ENCODE data around the gene FANCF.
"Not testable (repeated sequence)": the region's sequence is repeated elsewhere in the genome, so short reads cannot be mapped to it uniquely, and the experiment has no call there.

The FANCF gene, protein sequence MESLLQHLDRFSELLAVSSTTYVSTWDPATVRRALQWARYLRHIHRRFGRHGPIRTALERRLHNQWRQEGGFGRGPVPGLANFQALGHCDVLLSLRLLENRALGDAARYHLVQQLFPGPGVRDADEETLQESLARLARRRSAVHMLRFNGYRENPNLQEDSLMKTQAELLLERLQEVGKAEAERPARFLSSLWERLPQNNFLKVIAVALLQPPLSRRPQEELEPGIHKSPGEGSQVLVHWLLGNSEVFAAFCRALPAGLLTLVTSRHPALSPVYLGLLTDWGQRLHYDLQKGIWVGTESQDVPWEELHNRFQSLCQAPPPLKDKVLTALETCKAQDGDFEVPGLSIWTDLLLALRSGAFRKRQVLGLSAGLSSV

DNA sequence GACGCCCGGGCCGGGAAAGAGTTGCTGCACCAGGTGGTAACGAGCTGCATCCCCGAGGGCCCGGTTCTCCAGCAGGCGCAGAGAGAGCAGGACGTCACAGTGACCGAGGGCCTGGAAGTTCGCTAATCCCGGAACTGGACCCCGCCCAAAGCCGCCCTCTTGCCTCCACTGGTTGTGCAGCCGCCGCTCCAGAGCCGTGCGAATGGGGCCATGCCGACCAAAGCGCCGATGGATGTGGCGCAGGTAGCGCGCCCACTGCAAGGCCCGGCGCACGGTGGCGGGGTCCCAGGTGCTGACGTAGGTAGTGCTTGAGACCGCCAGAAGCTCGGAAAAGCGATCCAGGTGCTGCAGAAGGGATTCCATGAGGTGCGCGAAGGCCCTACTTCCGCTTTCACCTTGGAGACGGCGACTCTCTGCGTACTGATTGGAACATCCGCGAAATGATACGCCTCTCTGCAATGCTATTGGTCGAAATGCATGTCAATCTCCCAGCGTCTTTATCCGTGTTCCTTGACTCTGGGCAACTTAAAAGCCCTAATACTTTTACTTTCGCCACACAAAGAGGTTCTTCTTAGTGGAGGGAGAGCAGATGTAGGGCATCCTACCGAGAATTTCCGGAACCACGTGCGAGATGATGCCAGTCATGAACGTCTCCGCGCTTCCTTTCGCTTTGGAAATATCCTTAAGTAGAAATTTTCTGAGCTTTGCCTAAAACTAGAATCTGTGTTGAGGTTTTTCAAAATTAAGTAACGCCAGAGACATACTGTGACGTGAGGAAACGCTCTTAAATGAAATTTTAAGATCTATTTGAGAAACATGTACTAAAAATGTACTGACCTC, at the start of gene FANCF:
Gene FANCF, minus strand, starts transcription at position 376 of the 840 bp plus-strand sequence. Its CDS starts 13 bp downstream, at position 363.
- DNase-seq = peak; percentile 78 to 98 (median 93)
- intact Hi-C loops (cut with DNase I) = no loop called here

DNA sequence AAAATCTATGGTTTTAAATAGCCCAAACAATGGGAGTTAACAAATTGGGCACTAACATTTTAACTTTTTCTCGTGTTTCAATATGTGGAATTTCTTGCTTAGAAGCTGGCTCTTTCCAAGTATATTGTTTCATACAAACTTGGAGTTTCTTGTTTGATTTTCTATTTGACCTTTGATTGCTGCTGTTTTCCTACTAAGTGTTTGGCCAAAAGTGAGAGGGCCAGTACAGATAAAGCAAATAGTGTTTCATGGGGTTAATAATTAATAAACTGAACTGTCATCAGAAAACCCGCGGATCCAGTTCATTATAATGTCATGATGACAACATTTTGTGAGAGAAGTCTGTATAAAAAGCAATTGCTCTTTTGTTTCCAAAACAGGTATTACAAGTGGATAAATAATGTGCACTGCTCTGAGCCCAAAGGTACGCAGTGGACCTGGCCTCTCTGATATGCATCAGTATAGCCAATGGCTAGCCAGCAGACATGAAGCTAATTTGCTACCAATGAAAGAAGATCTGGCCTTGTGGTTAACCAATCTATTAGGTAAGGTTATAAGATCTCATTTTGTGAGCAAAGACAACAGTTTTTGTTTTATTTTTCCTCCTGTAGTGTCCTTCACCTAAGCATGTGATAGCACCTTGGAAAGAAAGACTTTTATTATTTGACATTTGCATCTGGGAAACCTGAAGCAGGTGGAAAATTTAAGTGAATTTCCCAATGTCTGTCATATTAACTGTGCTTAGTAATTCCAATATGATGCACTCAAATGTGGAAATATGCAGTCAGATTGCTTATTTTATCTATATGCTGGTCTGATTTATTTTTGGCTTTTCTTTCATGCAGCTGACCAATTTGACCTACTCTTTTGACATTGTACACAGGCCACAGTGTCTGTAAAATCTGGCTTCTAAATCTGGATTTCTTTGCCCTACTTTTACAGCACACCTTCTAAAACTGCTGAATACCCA, 49.1 kb upstream of the FANCF start:
- intact Hi-C loops (cut with DNase I) = loop anchor here (5.0 kb wide), 1 partner anchor 108 kb away; no protein-coding TSS in a partner anchor

DNA sequence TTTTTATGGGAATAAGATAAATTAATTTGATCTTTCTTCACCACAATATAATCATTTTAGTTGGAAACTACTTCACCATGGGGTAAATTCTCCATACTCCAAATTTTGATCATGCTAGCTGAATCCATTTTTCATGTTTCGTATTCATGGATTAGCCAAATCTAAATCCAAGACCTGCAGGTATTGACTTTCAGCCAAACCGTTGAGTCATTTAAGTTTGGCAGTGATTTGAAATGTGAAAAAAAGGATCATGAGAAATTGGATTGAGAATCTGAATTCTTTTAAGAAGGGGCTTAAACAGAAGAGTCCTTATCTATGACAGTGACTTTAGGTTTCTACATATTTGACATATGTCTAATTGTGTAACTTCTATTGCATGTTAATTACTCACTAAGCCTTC, 46.1 kb upstream of the FANCF start:
- DNase-seq = no peak
- intact Hi-C loops (cut with DNase I) = loop anchor here (5.0 kb wide), 1 partner anchor 111 kb away; no protein-coding TSS in a partner anchor

More for the DNA sequence above, 49.1 kb upstream of the FANCF start:
- no peak for DNase-seq

DNA sequence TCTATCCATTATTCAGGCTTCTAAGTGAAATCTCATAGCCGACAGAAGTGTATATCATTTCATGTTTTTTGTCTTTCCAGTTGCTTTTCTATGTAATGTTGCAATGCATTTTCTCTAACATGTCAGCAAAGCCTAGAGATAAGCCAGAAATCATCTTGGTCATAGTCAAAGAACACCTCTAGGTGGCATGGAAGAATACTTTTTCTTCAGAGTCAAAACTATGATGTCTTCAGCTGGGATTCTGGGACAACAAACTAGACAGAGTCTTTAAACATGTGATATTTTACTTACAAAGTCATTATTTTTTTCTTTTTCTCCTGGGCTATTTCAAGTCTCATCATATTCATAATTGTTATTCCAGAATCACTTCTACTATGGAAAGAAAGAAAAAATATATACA, 45.2 kb upstream of the FANCF start:
- DNase-seq = peak in 1 of 42 donors; percentile 38
- intact Hi-C loops (cut with DNase I) = loop anchor here (5.0 kb wide), 1 partner anchor 111 kb away; no protein-coding TSS in a partner anchor

DNA sequence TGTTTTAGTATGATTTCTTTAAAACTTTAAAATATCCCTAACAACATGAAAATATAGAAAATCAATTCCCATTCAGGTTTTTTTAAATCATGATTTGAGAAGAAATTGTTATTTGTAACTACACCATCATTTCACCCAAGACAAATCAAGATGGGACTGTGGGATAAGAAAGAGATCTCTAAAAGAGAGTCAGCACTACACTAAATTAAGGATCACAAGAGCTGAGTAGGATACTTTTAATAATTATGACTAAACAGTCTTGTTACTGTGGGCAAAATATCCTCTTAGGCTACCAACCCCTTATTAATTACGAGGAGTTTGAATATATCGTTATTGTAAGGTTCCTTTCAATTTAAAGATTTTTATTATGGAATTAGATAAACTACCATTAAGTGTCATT, 43.7 kb upstream of the FANCF start:
- intact Hi-C loops (cut with DNase I) = no loop called here
- no peak for DNase-seq

DNA sequence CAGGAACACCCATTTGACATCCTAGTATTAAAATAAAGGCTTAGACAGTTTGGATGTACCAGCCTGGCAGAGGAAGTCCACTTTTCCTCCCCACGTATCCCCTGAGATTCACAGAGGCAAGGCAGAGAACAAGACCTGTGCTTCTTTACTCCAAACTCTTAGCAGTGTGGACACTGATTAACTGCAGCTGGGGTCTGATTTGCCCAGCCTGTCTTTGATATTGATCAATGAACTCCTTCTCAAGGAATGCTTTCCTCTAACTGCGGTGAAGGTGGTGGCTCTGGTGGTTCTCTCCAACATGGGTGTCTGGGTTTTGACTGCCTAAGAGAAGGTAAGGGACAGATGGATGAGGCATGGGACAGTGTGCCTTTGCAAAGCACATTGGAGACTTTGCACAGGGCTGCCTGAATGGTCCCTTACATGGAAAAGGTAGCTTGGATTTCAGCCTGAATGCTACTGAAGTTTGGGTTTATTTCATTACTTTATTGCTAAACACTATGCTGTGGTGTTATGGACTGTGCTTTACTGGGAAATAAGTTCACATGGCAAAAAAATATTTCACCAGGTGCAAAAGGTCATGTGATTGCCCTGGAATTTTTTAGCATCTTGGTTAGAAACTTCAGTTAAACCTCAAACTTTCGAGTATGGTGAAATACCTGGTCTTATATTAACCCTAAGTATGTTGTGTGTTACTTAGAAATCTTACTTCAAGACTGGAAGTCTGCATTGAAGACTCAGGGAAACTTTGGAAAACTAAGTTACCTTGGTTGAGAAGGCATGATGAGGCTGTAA, 42.6 kb upstream of the FANCF start:
- intact Hi-C loops (cut with DNase I) = no loop called here
- no peak for DNase-seq

DNA sequence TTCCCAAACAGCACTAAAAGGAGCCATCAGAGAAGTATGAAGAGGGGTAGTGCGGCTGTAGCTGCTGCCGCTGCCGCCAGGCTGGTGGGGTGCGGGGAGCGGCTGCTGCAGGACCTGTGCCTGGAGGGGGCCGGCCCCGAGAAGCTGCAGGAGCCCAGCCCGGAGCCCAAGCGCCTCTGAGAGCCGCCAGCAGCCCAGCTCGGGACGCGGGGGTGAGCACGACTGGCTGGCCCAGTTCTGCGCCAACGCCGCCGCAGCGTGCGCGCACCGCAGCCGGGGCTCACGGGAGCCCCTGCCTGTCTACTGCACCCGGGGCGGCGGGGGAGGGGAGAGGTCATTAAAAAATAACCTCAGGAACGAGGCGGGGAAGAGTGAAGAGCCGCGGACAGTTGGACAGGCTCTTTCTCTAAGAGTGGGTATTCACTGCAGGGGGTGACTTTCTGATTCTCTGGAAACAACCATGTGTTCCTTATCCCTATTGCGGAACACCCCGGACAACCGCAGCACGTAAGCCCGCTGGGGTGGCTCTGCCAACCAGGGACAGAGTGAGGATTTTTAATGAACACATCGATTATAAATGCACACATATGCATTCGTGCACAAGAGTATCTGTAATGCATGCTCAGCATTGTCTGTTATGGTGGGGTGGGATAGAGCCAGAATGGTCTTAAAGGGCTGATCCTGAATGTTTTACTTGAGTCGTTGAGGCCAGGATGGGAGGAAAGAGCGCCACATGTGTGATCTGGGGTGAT, 41.2 kb upstream of the FANCF start:
- intact Hi-C loops (cut with DNase I) = no loop called here
- peak in 41 of 42 donors; percentile 21 to 78 (median 59) for DNase-seq

DNA sequence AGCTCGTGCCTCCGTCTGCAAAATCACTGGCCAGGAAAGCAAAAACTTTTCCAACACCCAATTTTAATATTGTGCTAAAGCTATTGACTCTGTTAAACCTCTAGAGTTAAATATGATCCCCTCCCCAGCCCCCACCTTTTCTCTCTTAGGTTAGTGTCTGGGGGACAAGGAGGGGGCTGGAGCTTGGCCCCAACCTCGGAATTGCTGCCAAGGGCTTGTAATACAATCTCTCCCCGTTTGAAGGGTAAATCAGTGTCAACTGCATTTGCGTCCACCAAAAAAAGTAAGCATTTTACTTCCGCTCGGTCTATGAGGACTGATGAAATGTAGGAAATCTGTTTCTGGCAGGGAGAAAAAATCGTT, 40.7 kb upstream of the FANCF start, which contains the start of gene GAS2:
Gene GAS2, plus strand, starts transcription at position 287 of the 363 bp plus-strand sequence. CDS start 8,259 bp downstream, outside the sequence.
- intact Hi-C loops (cut with DNase I) = no loop called here
- peak in 3 of 42 donors; percentile 8 to 15 (median 15) for DNase-seq

DNA sequence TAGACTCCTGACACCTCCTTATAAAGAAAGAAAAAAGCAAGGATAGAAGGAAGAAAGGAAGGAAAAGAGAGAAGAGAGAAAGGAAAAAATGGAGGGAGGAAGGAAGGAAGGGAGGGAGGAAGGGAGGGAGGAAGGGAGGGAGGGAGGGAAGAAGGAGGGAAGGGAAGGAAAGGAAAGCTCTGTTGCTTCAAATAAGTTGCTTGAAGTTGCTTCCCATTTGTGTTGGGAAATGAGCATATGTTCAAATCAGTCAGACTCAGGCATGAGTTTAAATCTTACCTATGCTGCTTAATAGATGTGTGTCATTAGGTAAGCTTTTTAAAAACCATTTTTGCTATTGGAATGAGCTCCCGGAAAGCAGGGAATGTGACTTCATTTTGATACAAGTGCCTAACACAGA, 34.2 kb upstream of the FANCF start:
- intact Hi-C loops (cut with DNase I) = no loop called here
- DNase-seq = no peak

DNA sequence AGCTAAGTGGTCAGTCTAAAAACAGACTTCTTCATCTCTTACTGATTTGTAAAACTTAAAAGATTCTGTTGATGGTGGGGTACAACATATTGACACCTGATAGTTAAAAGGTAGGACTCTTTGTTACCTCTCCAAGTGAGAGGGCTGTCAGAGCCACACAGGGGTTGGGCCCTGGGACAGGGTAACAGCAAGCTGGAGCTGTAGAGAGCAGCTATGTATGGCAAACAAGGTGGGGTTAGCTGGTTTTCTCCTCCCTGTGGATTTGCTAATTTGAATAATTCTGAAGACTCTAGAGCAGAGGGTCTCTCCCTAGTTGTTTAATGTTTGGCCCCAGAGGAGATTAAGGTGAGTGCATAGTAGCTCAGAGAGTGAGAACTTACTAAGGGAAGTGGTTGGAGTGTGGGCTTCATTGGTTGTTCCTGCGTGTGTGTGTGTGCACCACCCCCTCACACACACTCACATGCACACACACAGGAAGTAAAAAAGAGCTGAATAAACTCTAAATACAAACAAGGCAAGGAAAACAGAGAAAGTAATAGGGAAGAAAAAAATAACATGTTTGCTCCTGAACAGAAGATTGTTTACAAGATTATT, 31.6 kb upstream of the FANCF start:
- intact Hi-C loops (cut with DNase I) = no loop called here
- DNase-seq = no peak

DNA sequence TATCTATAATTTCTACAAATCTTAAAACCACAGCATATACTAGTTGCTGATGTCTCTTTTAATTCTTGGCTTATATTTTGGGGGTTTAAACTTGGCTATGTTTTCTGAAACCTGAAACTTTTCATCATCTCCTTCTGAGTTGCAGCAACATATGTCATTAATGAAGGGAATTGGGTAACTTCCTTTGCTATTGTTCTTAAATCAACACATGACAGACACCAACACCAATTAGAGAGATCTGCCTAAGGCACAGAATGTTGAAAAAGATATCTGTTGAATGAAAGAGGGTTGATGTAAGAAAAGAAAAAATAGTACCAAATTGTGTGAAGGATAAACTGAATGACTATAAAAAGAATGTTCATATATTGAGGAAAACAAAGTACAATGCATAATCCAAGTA, 30.5 kb upstream of the FANCF start:
- no peak for DNase-seq
- intact Hi-C loops (cut with DNase I) = no loop called here

DNA sequence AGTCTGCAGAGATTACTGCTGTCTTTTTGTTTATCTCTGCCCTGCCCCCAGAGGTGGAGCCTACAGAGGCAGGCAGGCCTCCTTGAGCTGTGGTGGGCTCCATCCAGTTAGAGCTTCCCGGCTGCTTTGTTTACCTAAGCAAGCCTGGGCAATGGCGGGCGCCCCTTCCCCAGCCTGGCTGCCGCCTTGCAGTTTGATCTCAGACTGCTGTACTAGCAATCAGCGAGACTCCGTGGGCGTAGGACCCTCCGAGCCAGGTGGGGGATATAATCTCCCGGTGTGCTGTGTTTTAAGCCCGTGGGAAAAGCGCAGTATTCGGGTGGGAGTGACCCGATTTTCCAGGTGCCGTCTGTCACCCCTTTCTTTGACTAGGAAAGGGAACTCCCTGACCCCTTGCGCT, 26.7 kb upstream of the FANCF start:
- intact Hi-C loops (cut with DNase I) = not testable (repeated sequence)

DNA sequence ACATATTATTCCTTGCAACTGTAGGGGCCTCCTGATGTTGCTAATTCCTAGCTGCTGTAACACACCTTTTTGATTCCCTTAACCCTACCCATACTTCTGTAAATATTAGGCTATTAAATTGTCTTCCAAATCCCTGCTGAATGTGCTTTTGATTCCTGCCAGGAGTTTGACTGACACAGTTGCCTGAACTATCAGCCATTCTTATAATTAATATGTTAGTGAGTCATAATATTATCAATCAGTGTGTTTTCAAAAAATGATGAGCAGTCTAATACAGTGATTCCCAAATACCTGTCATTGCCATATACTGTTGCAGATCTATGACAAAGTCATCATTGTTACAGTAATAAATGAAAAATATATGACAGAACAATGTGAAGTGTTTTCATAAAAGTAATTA, 15.9 kb upstream of the FANCF start:
- intact Hi-C loops (cut with DNase I) = no loop called here

More for the DNA sequence above, 26.7 kb upstream of the FANCF start:
- not testable (repeated sequence) for DNase-seq

DNA sequence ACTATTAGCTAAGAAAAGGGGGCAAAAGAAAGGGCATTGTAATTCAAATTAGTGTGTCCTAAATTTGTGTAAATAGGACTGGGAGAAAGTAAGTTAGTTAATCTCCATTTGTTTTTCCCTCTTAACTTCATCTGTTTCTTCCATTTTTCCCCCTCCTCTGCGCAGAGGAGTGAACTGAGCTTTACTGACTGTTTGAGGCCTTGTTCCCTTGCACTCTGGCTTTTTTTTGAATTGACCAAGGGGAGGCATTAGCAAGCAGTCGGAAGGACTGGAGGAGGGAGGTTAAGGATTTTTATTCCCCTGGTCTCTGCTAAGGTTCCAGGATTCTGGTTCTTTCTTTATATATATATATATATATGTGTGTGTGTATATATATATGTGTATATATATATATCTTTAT, 15.2 kb upstream of the FANCF start:
- intact Hi-C loops (cut with DNase I) = no loop called here
- no peak for DNase-seq

More for the DNA sequence above, 15.9 kb upstream of the FANCF start:
- no peak for DNase-seq

DNA sequence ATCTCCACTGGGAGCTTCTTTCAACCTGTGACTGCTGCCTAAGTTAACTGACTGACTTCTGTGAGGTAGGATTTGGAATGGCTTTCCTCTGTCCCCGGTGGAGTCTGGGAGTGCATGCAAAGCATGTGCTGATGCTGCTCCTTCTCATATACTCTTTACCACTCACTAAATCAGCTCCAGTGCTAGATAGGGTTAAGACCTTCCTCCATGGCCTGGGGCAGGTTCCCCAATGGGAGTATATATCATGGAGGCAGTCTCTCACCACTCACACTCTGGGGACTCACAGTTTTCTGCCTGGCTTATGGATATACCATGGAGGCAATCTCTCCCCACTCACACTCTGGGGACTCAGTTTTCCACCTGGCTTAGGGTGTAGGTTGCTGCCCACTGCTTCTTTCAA, 10.1 kb upstream of the FANCF start:
- DNase-seq = no peak
- intact Hi-C loops (cut with DNase I) = no loop called here

DNA sequence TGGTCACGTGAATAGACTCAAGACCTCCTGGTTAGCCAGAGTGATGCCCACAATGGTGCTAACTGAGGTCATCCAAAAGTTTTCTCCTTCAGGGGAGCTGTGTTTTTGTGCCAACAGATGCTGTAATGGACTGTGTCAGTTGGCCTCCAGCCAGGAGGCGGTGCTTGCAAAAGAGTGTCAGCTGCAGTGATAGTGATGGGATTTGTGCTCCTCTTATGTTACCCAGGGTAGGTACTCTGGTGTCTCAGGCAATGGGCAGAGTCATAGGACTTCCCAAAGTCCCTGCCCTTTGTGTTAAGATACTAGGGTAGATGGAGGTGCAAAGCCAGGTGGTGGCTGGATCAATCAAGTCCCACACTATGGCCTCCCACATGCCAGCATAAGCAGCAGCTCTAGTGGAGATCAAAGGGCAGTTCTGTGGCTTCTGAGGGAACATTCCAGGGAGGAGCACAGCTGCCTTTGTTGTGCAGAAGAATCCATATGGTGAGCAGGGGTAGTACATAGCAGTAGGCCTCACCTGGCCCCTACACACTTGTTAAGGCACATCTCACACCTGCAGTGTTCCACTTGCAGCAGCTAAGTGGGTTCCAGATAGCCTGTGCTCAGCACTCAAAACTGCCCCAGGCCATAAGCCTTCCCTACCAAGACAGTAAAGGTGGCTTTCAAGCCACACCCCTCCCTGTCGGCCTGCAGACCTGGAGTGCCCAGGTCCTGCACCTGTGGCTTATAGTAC, 9.4 kb upstream of the FANCF start:
- peak in 1 of 42 donors; percentile 3 for DNase-seq
- intact Hi-C loops (cut with DNase I) = no loop called here
